IMR-90 (cell line): ENCODE measurements around the gene NEDD4L. TPM values are rescaled to one million over a fixed set of nuclear protein-coding genes. Genes with fewer than 3 reads are reported as not detected.

Experiments used
- ATAC-seq: fragments of 200-7000 bp; cut with Tn5 transposase; 2 replicates; pipeline ENCODE4 v1.9.1; 2020; ENCODE audit warnings: low read depth, mild to moderate bottlenecking, moderate library complexity
- BruUV-seq: library from RNA; stranded (reverse); fragments of 400-500 nt; replicated peaks from 2 replicates; lab custom pipeline; 2021; lab: Mats Ljungman, UMichigan
- CTCF ChIA-PET: fragments of 300-600 bp; formaldehyde crosslinking; extraction: SDS; loops from one replicate; lab custom pipeline; 2021; ENCODE audit warnings: antibody characterized with exemption; lab: Yijun Ruan, JAX
- POLR2A ChIA-PET: fragments of 300-600 bp; sonication (Branson Sonifier 250); formaldehyde crosslinking; loops from one replicate; lab custom pipeline; 2022; ENCODE audit warnings: antibody characterized with exemption; ENCODE audit not compliant: unreplicated experiment; lab: Charles Lee
- DNase-seq: peaks from one replicate; pipeline ENCODE4 v3.0.0; 2013
- H2AFZ ChIP-seq: replicated peaks from 2 replicates; pipeline ENCODE3; 2013; ENCODE audit warnings: low read length, mild to moderate bottlenecking; ENCODE audit not compliant: poor library complexity
- H2AK5ac ChIP-seq: 2 replicates; pipeline ENCODE4 v1.6.1; 2013; ENCODE audit warnings: low read depth, low read length, inconsistent platforms
- H2AK9ac ChIP-seq: replicated peaks from 2 replicates; pipeline ENCODE3; 2013; ENCODE audit warnings: mild to moderate bottlenecking, low read depth, low read length, moderate library complexity; ENCODE audit not compliant: poor library complexity
- H2BK120ac ChIP-seq: 2 replicates; pipeline ENCODE4 v1.6.1; 2013; ENCODE audit warnings: low read depth, low read length, inconsistent platforms
- H2BK15ac ChIP-seq: 3 replicates; pipeline ENCODE4 v1.6.1; 2013; ENCODE audit warnings: low read depth, low read length, inconsistent platforms
- H2BK20ac ChIP-seq: 2 replicates; pipeline ENCODE4 v1.6.1; 2013; ENCODE audit warnings: low read depth, mild to moderate bottlenecking, inconsistent platforms, low read length, moderate library complexity
- H2BK5ac ChIP-seq: 2 replicates; pipeline ENCODE4 v1.6.1; 2013; ENCODE audit warnings: mild to moderate bottlenecking, low read depth, low read length, inconsistent platforms; ENCODE audit not compliant: poor library complexity, severe bottlenecking
- H3K14ac ChIP-seq: replicated peaks from 2 replicates; pipeline ENCODE4 v1.6.1; 2013; ENCODE audit warnings: low read depth, low read length, inconsistent platforms
- H3K18ac ChIP-seq: 2 replicates; pipeline ENCODE4 v1.6.1; 2013; ENCODE audit warnings: low read depth, low read length, control low read depth
- H3K23ac ChIP-seq: 2 replicates; pipeline ENCODE4 v1.6.1; 2013; ENCODE audit warnings: low read depth, low read length, inconsistent platforms
- H3K27ac ChIP-seq: 2 replicates; pipeline ENCODE4 v1.5.1; 2013; ENCODE audit warnings: mild to moderate bottlenecking, control low read depth, low read length; ENCODE audit not compliant: insufficient read depth
- H3K27me3 ChIP-seq: 2 replicates; pipeline ENCODE4 v1.6.1; 2013; ENCODE audit warnings: low read length; ENCODE audit not compliant: control insufficient read depth, insufficient read depth
- H3K36me3 ChIP-seq: 2 replicates; pipeline ENCODE4 v1.6.1; 2013; ENCODE audit warnings: low read length, mixed read lengths; ENCODE audit not compliant: control insufficient read depth, insufficient read depth
- H3K4ac ChIP-seq: 2 replicates; pipeline ENCODE4 v1.6.1; 2013; ENCODE audit warnings: low read depth, low read length, inconsistent platforms
- H3K4me1 ChIP-seq: 2 replicates; pipeline ENCODE4 v1.6.1; 2013; ENCODE audit warnings: low read length, mixed read lengths; ENCODE audit not compliant: control insufficient read depth, insufficient read depth
- H3K4me2 ChIP-seq: 2 replicates; pipeline ENCODE4 v1.6.1; 2013; ENCODE audit warnings: low read depth, mild to moderate bottlenecking, control low read depth, low read length, moderate library complexity
- H3K4me3 ChIP-seq: 2 replicates; pipeline ENCODE4 v1.5.1; 2013; ENCODE audit warnings: low read depth, mild to moderate bottlenecking, control low read depth, low read length, moderate library complexity; ENCODE audit not compliant: insufficient read depth
- H3K56ac ChIP-seq: 2 replicates; pipeline ENCODE4 v1.6.1; 2013; ENCODE audit warnings: low read length, inconsistent platforms; ENCODE audit not compliant: insufficient read depth; ENCODE audit errors: extremely low read depth
- H3K79me1 ChIP-seq, 2 experiments: 2 replicates each; pipeline ENCODE4 v1.6.1; 2013; ENCODE audit warnings: low read length in 2 of 2, inconsistent platforms in 1 of 2, low read depth in 1 of 2
- H3K9ac ChIP-seq: 2 replicates; pipeline ENCODE4 v1.6.1; 2013; ENCODE audit warnings: low read depth, low read length, control low read depth
- H3K9me1 ChIP-seq: 2 replicates; pipeline ENCODE4 v1.6.1; 2013; ENCODE audit warnings: low read length, inconsistent platforms; ENCODE audit not compliant: insufficient read depth
- H3K9me3 ChIP-seq: 2 replicates; pipeline ENCODE4 v1.6.1; 2013; ENCODE audit warnings: low read length; ENCODE audit not compliant: control insufficient read depth, insufficient read depth
- H4K20me1 ChIP-seq: 2 replicates; pipeline ENCODE4 v1.6.1; 2013; ENCODE audit warnings: low read length, inconsistent platforms; ENCODE audit not compliant: insufficient read depth
- H4K5ac ChIP-seq: 2 replicates; pipeline ENCODE4 v1.6.1; 2013; ENCODE audit warnings: mild to moderate bottlenecking, low read depth, low read length, control low read depth
- H4K8ac ChIP-seq, 2 experiments: 2 replicates each; pipeline ENCODE4 v1.6.1; 2013; ENCODE audit warnings: low read depth in 2 of 2, low read length in 2 of 2, control low read depth in 1 of 2, inconsistent platforms in 1 of 2
- H4K91ac ChIP-seq: 2 replicates; pipeline ENCODE4 v1.6.1; 2013; ENCODE audit warnings: low read depth, low read length, inconsistent platforms; ENCODE audit not compliant: insufficient read depth
- BHLHE40 ChIP-seq: fragments of 150-350 bp; IDR thresholded peaks from 2 replicates; pipeline ENCODE4 v1.6.1; 2016; ENCODE audit warnings: mild to moderate bottlenecking, low read depth, low read length
- CEBPB ChIP-seq: IDR thresholded peaks from 2 replicates; pipeline ENCODE4 v1.6.1; 2012; ENCODE audit warnings: low read depth, low read length, improper control_type of control experiment
- CTCF ChIP-seq: conservative IDR thresholded peaks from 2 replicates; pipeline ENCODE4 v1.5.1; 2012; ENCODE audit warnings: mild to moderate bottlenecking, low read depth, low read length, improper control_type of control experiment
- MAZ ChIP-seq: IDR thresholded peaks from 2 replicates; pipeline ENCODE4 v1.6.1; 2012; ENCODE audit warnings: low read depth, mild to moderate bottlenecking, low read length, improper control_type of control experiment, moderate library complexity, borderline replicate concordance
- POLR2A ChIP-seq: IDR thresholded peaks from 2 replicates; pipeline ENCODE4 v1.6.1; 2012; ENCODE audit warnings: mild to moderate bottlenecking, low read depth, low read length
- RAD21 ChIP-seq: IDR thresholded peaks from 2 replicates; pipeline ENCODE4 v1.6.1; 2012; ENCODE audit warnings: low read length, improper control_type of control experiment
- USF2 ChIP-seq: fragments of 150-350 bp; IDR thresholded peaks from 2 replicates; pipeline ENCODE4 v1.6.1; 2017; ENCODE audit warnings: mild to moderate bottlenecking, antibody characterized with exemption, low read length, low read depth
- WGBS, 2 experiments: methylation state at CpG; one replicate each; pipeline versions ENCODE4 v1.1.5 to v1.1.7; 2013; ENCODE audit warnings: missing lambda C conversion rate in 2 of 2; ENCODE audit not compliant: insufficient read length in 1 of 2; ENCODE audit errors: extremely low coverage in 2 of 2; 5-methylcytosine and 5-hydroxymethylcytosine counted together
- dilution Hi-C: fragments of 300-500 bp; cut with HindIII; formaldehyde crosslinking; loops from one replicate; pipeline ENCODE4 v1.14.3; 2018; ENCODE audit warnings: low sequenced_read_pairs; ENCODE audit not compliant: unreplicated experiment
- in situ Hi-C: fragments of 300-500 bp; cut with MboI; formaldehyde crosslinking; loops from 3 replicates; pipeline ENCODE4 v1.14.3; 2019; ENCODE audit warnings: low sequenced_read_pairs, inconsistent platforms, mixed read lengths
- intact Hi-C: fragments of 100-400 bp; cut with micrococcal nuclease; formaldehyde crosslinking; loops from 2 replicates; pipeline ENCODE4 v1.10.0; 2022
- polyA plus RNA-seq, 3 experiments: library from polyadenylated mRNA; depleted of rRNA; stranded (reverse); fragments of >200 nt; gene quantifications; 2 replicates each; pipeline ENCODE4 v1.2.3, GENCODE V29; 2012; ENCODE audit warnings: low replicate concordance in 1 of 3
- total RNA-seq: library from RNA; depleted of rRNA; stranded (reverse); fragments of >200 nt; gene quantifications from 2 replicates; pipeline ENCODE4 v1.2.3, GENCODE V29; 2012

Gene NEDD4L
- total and polyA plus RNA-seq, 2 of the 4 experiments (the other 2 are of a cell fraction) = 10.0 to 10.9 TPM

GRCh38 chr18:58162127-58162526, 118.1 kb downstream of the NEDD4L start:
- POLR2A ChIA-PET = no interaction called here

More at GRCh38 chr18:58162127-58162526, 118.1 kb downstream of the NEDD4L start:
- peaks cover 2% of the 10 kb centered on the region; the same call in 1 of the 2 replicates for H3K9me1 ChIP-seq
- TF ChIP-seq CTCF (no peak), USF2 (no peak), MAZ (no peak), POLR2A (no peak), BHLHE40 (no peak), CEBPB (no peak), RAD21 (no peak)
- no peaks in the 10 kb centered on the region for H3K79me1 ChIP-seq
- DNase-seq (no peak), ATAC-seq (no peak)
- no TSS peak for BruUV-seq
- in situ Hi-C loops = no loop called here
- WGBS, 2 experiments = 87% methylated on average over 3 of the region's 6 CpGs; no CpG with 5 or more reads in 1 of the 2 experiments
- no peak overlapping the region for H2AK5ac ChIP-seq
- H2BK15ac ChIP-seq = no peak overlapping the region
- H3K27me3 ChIP-seq = peaks cover 2% of the 10 kb centered on the region; the same call in 1 of the 2 replicates
- dilution Hi-C loops = no loop called here
- H3K4ac ChIP-seq = no peak overlapping the region
- no peak overlapping the region for H4K91ac ChIP-seq
- H4K8ac ChIP-seq = no peak overlapping the region
- no peak overlapping the region for H3K4me3 ChIP-seq
- H3K18ac ChIP-seq = no peak overlapping the region
- no peaks in the 10 kb centered on the region for H3K4me1 ChIP-seq
- H3K9ac ChIP-seq = no peak overlapping the region
- H3K56ac ChIP-seq = no peak overlapping the region
- CTCF ChIA-PET = interaction anchor here (1.1 to 1.2 kb wide), 2 partner anchors 13 to 27 kb away, joined by 3 to 5 read pairs; no protein-coding TSS in a partner anchor
- H3K23ac ChIP-seq = no peak overlapping the region
- H2AK9ac ChIP-seq = no peak overlapping the region
- H2BK5ac ChIP-seq = no peak overlapping the region
- no peak overlapping the region for H2AFZ ChIP-seq
- no peak overlapping the region for H3K27ac ChIP-seq
- intact Hi-C loops = no loop called here
- no peaks in the 10 kb centered on the region for H3K9me3 ChIP-seq
- no peak overlapping the region for H4K5ac ChIP-seq
- H3K36me3 ChIP-seq = no peaks in the 10 kb centered on the region
- H3K4me2 ChIP-seq = no peak overlapping the region
- H4K20me1 ChIP-seq = peaks cover 3% of the 10 kb centered on the region; the same call in 1 of the 2 replicates
- no peak overlapping the region for H2BK120ac ChIP-seq
- H2BK20ac ChIP-seq = no peak overlapping the region
- no peak overlapping the region for H3K14ac ChIP-seq
